H9 (cell line): ENCODE measurements around the gene CAMTA1. TPM values are rescaled to one million over a fixed set of nuclear protein-coding genes. Genes with fewer than 3 reads are reported as not detected.
A peak's percentile ranks its signal among the peaks of the same experiment; 100 is the strongest.
"Not testable (repeated sequence)": the region's sequence is repeated elsewhere in the genome, so short reads cannot be mapped to it uniquely, and the experiment has no call there.

Source experiments
- DNase-seq: peaks from one replicate; pipeline ENCODE4 v3.0.0-alpha.2; 2017
- H2AFZ ChIP-seq: one replicate; pipeline ENCODE4 v1.6.1; 2013; ENCODE audit warnings: mild to moderate bottlenecking, low read length, control low read depth, moderate library complexity
- H2AK5ac ChIP-seq: 2 replicates; pipeline ENCODE4 v1.6.1; 2013; ENCODE audit warnings: low read length, control low read depth, mixed read lengths; ENCODE audit not compliant: insufficient read length
- H2BK120ac ChIP-seq: one replicate; pipeline ENCODE4 v1.6.1; 2013; ENCODE audit warnings: low read depth, mild to moderate bottlenecking, low read length, control low read depth, inconsistent platforms; ENCODE audit not compliant: poor library complexity, severe bottlenecking
- H2BK12ac ChIP-seq: 2 replicates; pipeline ENCODE4 v1.6.1; 2013; ENCODE audit warnings: low read length, control low read depth, mixed read lengths, low read depth; ENCODE audit not compliant: insufficient read length
- H2BK15ac ChIP-seq: 2 replicates; pipeline ENCODE4 v1.6.1; 2013; ENCODE audit warnings: low read depth, low read length, control low read depth
- H2BK20ac ChIP-seq: one replicate; pipeline ENCODE4 v1.6.1; 2013; ENCODE audit warnings: low read depth, mild to moderate bottlenecking, low read length, control low read depth, inconsistent platforms; ENCODE audit not compliant: poor library complexity, severe bottlenecking
- H2BK5ac ChIP-seq: 2 replicates; pipeline ENCODE4 v1.6.1; 2013; ENCODE audit warnings: low read length, control low read depth, mixed read lengths; ENCODE audit not compliant: insufficient read length
- H3K14ac ChIP-seq: 2 replicates; pipeline ENCODE4 v1.6.1; 2013; ENCODE audit warnings: low read length, control low read depth; ENCODE audit not compliant: insufficient read depth
- H3K18ac ChIP-seq: 2 replicates; pipeline ENCODE4 v1.6.1; 2013; ENCODE audit warnings: low read depth, mild to moderate bottlenecking, mixed read lengths, low read length, control low read depth; ENCODE audit not compliant: insufficient read length
- H3K23ac ChIP-seq: 2 replicates; pipeline ENCODE4 v1.6.1; 2013; ENCODE audit warnings: low read length, control low read depth, mixed read lengths, low read depth; ENCODE audit not compliant: insufficient read length
- H3K23me2 ChIP-seq: 2 replicates; pipeline ENCODE4 v1.6.1; 2013; ENCODE audit warnings: low read depth, mild to moderate bottlenecking, mixed read lengths, low read length, control low read depth; ENCODE audit not compliant: insufficient read length, poor library complexity, severe bottlenecking
- H3K27ac ChIP-seq: 2 replicates; pipeline ENCODE4 v1.5.1; 2013; ENCODE audit warnings: low read length, control low read depth, mixed read lengths, low read depth; ENCODE audit not compliant: insufficient read length
- H3K27me3 ChIP-seq: 2 replicates; pipeline ENCODE4 v1.6.1; 2013; ENCODE audit warnings: low read length, control low read depth, inconsistent platforms; ENCODE audit not compliant: insufficient read depth
- H3K4ac ChIP-seq: 2 replicates; pipeline ENCODE4 v1.6.1; 2013; ENCODE audit warnings: low read depth, mild to moderate bottlenecking, control low read depth, inconsistent platforms, low read length, moderate library complexity
- H3K4me1 ChIP-seq: 2 replicates; pipeline ENCODE4 v1.6.1; 2013; ENCODE audit warnings: low read length, control low read depth, inconsistent platforms; ENCODE audit not compliant: insufficient read depth
- H3K4me2 ChIP-seq: 2 replicates; pipeline ENCODE4 v1.6.1; 2013; ENCODE audit warnings: low read length, control low read depth, mixed read lengths; ENCODE audit not compliant: insufficient read length, insufficient read depth
- H3K56ac ChIP-seq: 2 replicates; pipeline ENCODE4 v1.6.1; 2013; ENCODE audit warnings: low read depth, mild to moderate bottlenecking, mixed read lengths, low read length, control low read depth; ENCODE audit not compliant: insufficient read length
- H3K79me1 ChIP-seq: 2 replicates; pipeline ENCODE4 v1.6.1; 2013; ENCODE audit warnings: low read depth, mild to moderate bottlenecking, moderate library complexity, low read length, control low read depth, inconsistent platforms; ENCODE audit not compliant: insufficient read depth, poor library complexity, severe bottlenecking
- H3K79me2 ChIP-seq: 2 replicates; pipeline ENCODE4 v1.6.1; 2013; ENCODE audit warnings: low read length, control low read depth, inconsistent platforms; ENCODE audit not compliant: insufficient read depth
- H3K9ac ChIP-seq: 2 replicates; pipeline ENCODE4 v1.6.1; 2013; ENCODE audit warnings: low read length, control low read depth, mixed read lengths; ENCODE audit not compliant: insufficient read length; ENCODE audit errors: extremely low read depth
- H3K9me3 ChIP-seq: one replicate; pipeline ENCODE4 v1.6.1; 2013; ENCODE audit warnings: low read depth, low read length, inconsistent platforms; ENCODE audit not compliant: control insufficient read depth
- H3T11ph ChIP-seq: one replicate; pipeline ENCODE4 v1.6.1; 2013; ENCODE audit warnings: mild to moderate bottlenecking, low read length, control low read depth, inconsistent platforms
- H4K20me1 ChIP-seq: one replicate; pipeline ENCODE4 v1.6.1; 2013; ENCODE audit not compliant: control insufficient read depth, insufficient read length, insufficient read depth
- H4K5ac ChIP-seq: 2 replicates; pipeline ENCODE4 v1.6.1; 2013; ENCODE audit warnings: low read depth, mild to moderate bottlenecking, mixed read lengths, low read length, control low read depth; ENCODE audit not compliant: insufficient read length
- H4K8ac ChIP-seq: replicated peaks from 2 replicates; pipeline ENCODE4 v1.6.1; 2013; ENCODE audit warnings: low read length, control low read depth, mixed read lengths, low read depth; ENCODE audit not compliant: insufficient read length
- H4K91ac ChIP-seq: 2 replicates; pipeline ENCODE4 v1.6.1; 2013; ENCODE audit warnings: low read depth, mild to moderate bottlenecking, moderate library complexity, mixed read lengths, low read length, control low read depth; ENCODE audit not compliant: insufficient read length
- H3K27ac Mint-ChIP-seq, 3 experiments: 2 replicates in 2 of 3; 3 replicates in 1 of 3; pipeline ENCODE4 v1.8.0; 2020 to 2021; ENCODE audit warnings: mixed read lengths in 3 of 3, mild to moderate bottlenecking in 1 of 3, moderate library complexity in 1 of 3
- H3K27me3 Mint-ChIP-seq: 2 replicates; pipeline ENCODE4 v1.8.0; 2021; ENCODE audit warnings: low read depth, mild to moderate bottlenecking, moderate library complexity, mixed read lengths
- H3K36me3 Mint-ChIP-seq, 3 experiments: 2 replicates in 2 of 3; 3 replicates in 1 of 3; pipeline ENCODE4 v1.8.0; 2020 to 2021; ENCODE audit warnings: low read depth in 3 of 3, mixed read lengths in 3 of 3; ENCODE audit not compliant: insufficient read depth in 1 of 3
- H3K4me1 Mint-ChIP-seq, 2 experiments: 2 replicates each; pipeline ENCODE4 v1.8.0; 2020; ENCODE audit warnings: mixed read lengths in 2 of 2
- H3K4me3 Mint-ChIP-seq, 2 experiments: 2 replicates in 1 of 2; 3 replicates in 1 of 2; pipeline ENCODE4 v1.8.0; 2020 to 2021; ENCODE audit warnings: mild to moderate bottlenecking in 2 of 2, mixed read lengths in 2 of 2, moderate library complexity in 1 of 2
- H3K9me3 Mint-ChIP-seq, 2 experiments: 2 replicates in 1 of 2; 3 replicates in 1 of 2; pipeline ENCODE4 v1.8.0; 2020; ENCODE audit warnings: mild to moderate bottlenecking in 2 of 2, mixed read lengths in 2 of 2, moderate library complexity in 1 of 2
- CTCF ChIP-seq: fragments of 200-600 bp; sonication (generic); conservative IDR thresholded peaks from 3 replicates; pipeline ENCODE4 v1.8.0; 2021; ENCODE audit warnings: antibody characterized with exemption, mild to moderate bottlenecking
- WGBS: extraction: QIAGEN DNeasy Blood & Tissue Kit; methylation state at CpG from one replicate; pipeline ENCODE4 v1.1.7; 2013; ENCODE audit warnings: missing lambda C conversion rate, low lambda C conversion rate, mixed read lengths; ENCODE audit not compliant: insufficient read length; ENCODE audit errors: extremely low coverage; 5-methylcytosine and 5-hydroxymethylcytosine counted together
- total RNA-seq: library from RNA; stranded (reverse); gene quantifications from 2 replicates; pipeline ENCODE4 v1.2.1, GENCODE V29; 2021

CAMTA1 gene
- total RNA-seq, 1 experiment from 2014 or later, result 115 TPM

DNA sequence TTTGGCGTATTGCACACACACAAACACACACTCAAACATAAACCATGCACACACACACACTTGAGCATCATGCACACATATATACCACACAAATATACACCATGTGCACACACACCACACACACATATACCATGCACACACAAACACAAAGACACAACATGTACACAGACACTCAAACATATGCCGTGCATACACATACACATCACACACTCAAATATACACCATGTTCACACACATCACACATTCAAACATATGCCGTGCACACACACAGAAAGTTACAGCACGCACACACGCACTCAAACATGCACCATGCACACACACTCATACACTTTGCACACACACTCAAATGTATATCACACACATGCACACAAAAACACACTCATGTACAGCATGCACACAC is 361.5 kb downstream of the CAMTA1 start:
- no peak for DNase-seq
- no peak overlapping the region for H4K8ac ChIP-seq
- no peak overlapping the region for H2BK120ac ChIP-seq
- Mint-ChIP-seq H3K4me1 (peaks cover 19 to 21% of the 10 kb centered on the region in 2 experiments), H3K36me3 (no peaks in the 10 kb centered on the region), H3K4me3 (no peak overlapping the region), H3K9me3 (no peaks in the 10 kb centered on the region), H3K27ac (no peak overlapping the region), H3K27me3 (peaks cover 1% of the 10 kb centered on the region; the same call in 1 of the 2 replicates)
- H3K79me2 ChIP-seq, result no peaks in the 10 kb centered on the region
- H3K9me3 ChIP-seq, result no peaks in the 10 kb centered on the region
- no peak overlapping the region for H3K4ac ChIP-seq
- H3K23me2 ChIP-seq, result no peaks in the 10 kb centered on the region
- H3K18ac ChIP-seq, result no peak overlapping the region
- no peak overlapping the region for H2BK15ac ChIP-seq
- no peak overlapping the region for H2AFZ ChIP-seq
- no peaks in the 10 kb centered on the region for H3K79me1 ChIP-seq
- no peak overlapping the region for H2BK12ac ChIP-seq
- H2AK5ac ChIP-seq, result no peak overlapping the region
- no peak overlapping the region for H4K5ac ChIP-seq
- peaks cover 5% of the 10 kb centered on the region; the same call in 1 of the 2 replicates for H3K4me1 ChIP-seq
- H2BK5ac ChIP-seq, result no peak overlapping the region
- no peak overlapping the region for H3K56ac ChIP-seq
- no peak overlapping the region for H3K4me2 ChIP-seq
- no peak overlapping the region for H3K14ac ChIP-seq
- H3K27me3 ChIP-seq, result no peaks in the 10 kb centered on the region
- no CpG with 5 or more reads among the region's 5 CpGs for WGBS
- no peak overlapping the region for H3K27ac ChIP-seq
- H2BK20ac ChIP-seq, result no peak overlapping the region
- TF ChIP-seq CTCF, result no peak
- H4K20me1 ChIP-seq, result no peaks in the 10 kb centered on the region
- H4K91ac ChIP-seq, result no peak overlapping the region
- no peak overlapping the region for H3T11ph ChIP-seq
- no peak overlapping the region for H3K9ac ChIP-seq
- H3K23ac ChIP-seq, result no peak overlapping the region

DNA sequence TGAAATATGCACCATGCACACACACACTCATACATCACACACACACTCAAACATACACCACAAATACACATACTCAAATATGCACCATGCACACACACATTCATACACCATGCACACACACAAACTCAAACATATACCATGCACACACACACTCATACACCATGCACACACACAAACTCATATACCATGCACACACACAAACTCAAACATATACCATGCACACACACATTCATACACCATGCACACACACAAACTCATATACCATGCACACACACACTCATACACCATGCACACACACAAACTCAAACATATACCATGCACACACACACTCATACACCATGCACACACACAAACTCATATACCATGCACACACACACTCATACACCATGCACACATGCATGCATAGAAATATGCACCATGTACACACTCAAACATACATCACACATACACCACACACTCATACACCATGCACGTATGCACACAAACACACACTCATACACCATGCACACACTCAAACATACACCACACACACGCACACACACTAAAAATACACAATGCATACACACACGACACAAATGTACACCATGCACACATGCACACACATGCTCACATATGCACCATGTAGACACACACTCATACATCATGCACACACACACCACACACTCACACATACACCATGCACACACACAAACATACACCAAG is 362.5 kb downstream of the CAMTA1 start:
- not testable (repeated sequence) for H3K9ac ChIP-seq, H4K20me1 ChIP-seq, H3K79me2 ChIP-seq, H3K79me1 ChIP-seq, H3K27ac ChIP-seq, H3K4me1 ChIP-seq, DNase-seq, H2AK5ac ChIP-seq, H3K9me3 Mint-ChIP-seq, H4K8ac ChIP-seq, H4K91ac ChIP-seq, H3K23ac ChIP-seq, H3K4me3 Mint-ChIP-seq, H3K27me3 Mint-ChIP-seq, H2AFZ ChIP-seq, H4K5ac ChIP-seq, H2BK12ac ChIP-seq, H3K27me3 ChIP-seq, H3K23me2 ChIP-seq, H2BK120ac ChIP-seq, H2BK15ac ChIP-seq, H3K4me2 ChIP-seq, H3K9me3 ChIP-seq, H3K36me3 Mint-ChIP-seq, H3T11ph ChIP-seq, H2BK20ac ChIP-seq, H3K14ac ChIP-seq, H3K4ac ChIP-seq, H2BK5ac ChIP-seq, H3K27ac Mint-ChIP-seq, H3K56ac ChIP-seq
- H3K4me1 Mint-ChIP-seq, result peaks cover 24 to 28% of the 10 kb centered on the region in 2 experiments
- peak overlapping the region; percentile 1 for H3K18ac ChIP-seq
- 100% methylated on average over 3 of the region's 3 CpGs for WGBS
